Parathyroid adenoma (tissue), 2 donors: Measurements from ENCODE around the gene ACTN2.

ENCODE experiments used
- H2AFZ ChIP-seq: fragments of 300-600 bp; sonication (generic); one replicate; pipeline ENCODE4 v1.7.0; 2017; ENCODE audit warnings: antibody characterized with exemption, mild to moderate bottlenecking
- H3K27ac ChIP-seq: fragments of 300-600 bp; sonication (generic); one replicate; pipeline ENCODE4 v1.7.0; 2017
- H3K27me3 ChIP-seq: fragments of 300-600 bp; sonication (generic); one replicate; pipeline ENCODE4 v1.7.0; 2017; ENCODE audit warnings: low read length; ENCODE audit not compliant: control insufficient read depth, insufficient read depth
- H3K36me3 ChIP-seq: fragments of 300-600 bp; sonication (generic); one replicate; pipeline ENCODE4 v1.7.0; 2017; ENCODE audit warnings: low read length; ENCODE audit not compliant: control insufficient read depth, insufficient read depth
- H3K4me1 ChIP-seq: fragments of 300-600 bp; sonication (generic); one replicate; pipeline ENCODE4 v1.7.0; 2017; ENCODE audit warnings: control low read depth
- H3K4me2 ChIP-seq: fragments of 300-600 bp; sonication (generic); one replicate; pipeline ENCODE4 v1.7.0; 2017; ENCODE audit warnings: low read length
- H3K4me3 ChIP-seq: fragments of 300-600 bp; sonication (generic); one replicate; pipeline ENCODE4 v1.7.0; 2017; ENCODE audit warnings: low read depth, low read length
- H3K79me2 ChIP-seq: fragments of 300-600 bp; sonication (generic); one replicate; pipeline ENCODE4 v1.7.0; 2017; ENCODE audit warnings: control low read depth
- H3K9ac ChIP-seq: fragments of 300-600 bp; sonication (generic); one replicate; pipeline ENCODE4 v1.7.0; 2017; ENCODE audit warnings: mild to moderate bottlenecking
- H3K9me3 ChIP-seq: fragments of 300-600 bp; sonication (generic); one replicate; pipeline ENCODE4 v1.7.0; 2017; ENCODE audit warnings: low read length; ENCODE audit not compliant: control insufficient read depth
- TF ChIP-seq, protein P1 (sequence below): fragments of 300-600 bp; sonication (generic); IDR thresholded peaks from one replicate; pipeline ENCODE4 v1.7.0; 2017; ENCODE audit warnings: antibody characterized with exemption, mild to moderate bottlenecking
- donor health status: primary hyperparathyroidism.

The ACTN2 gene

DNA sequence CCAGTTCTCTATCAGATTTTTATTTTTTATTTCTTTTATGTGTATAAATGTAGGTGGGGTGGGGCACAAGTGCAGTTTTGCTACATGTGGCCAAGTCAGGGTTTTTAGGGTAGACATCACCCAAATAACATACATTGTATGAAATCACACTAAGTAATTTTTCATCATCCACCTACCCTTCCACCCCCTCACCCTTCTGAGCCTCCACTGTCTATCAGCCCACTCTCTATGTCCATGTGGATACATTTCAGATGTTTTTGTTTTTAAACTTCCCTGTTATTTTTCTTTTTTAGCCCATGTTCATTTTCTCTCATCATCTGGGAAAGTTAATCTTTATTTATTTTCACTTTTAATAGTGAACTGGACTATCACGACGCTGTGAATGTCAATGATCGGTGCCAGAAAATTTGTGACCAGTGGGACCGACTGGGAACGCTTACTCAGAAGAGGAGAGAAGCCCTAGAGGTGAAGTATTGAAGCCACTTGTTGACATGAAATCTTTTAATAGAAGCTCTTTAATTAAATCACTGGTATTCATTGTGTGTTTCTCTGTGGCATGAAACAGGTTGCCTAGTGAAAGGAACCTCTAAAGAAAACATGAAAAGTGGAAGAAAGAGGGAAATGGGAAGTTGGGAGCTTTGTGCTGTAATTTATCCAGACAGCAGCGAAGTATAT is 61.1 kb downstream of the ACTN2 start:
- no peak overlapping the region for H3K9ac ChIP-seq
- H3K4me2 ChIP-seq: no peak overlapping the region
- TF ChIP-seq, protein P1, sequence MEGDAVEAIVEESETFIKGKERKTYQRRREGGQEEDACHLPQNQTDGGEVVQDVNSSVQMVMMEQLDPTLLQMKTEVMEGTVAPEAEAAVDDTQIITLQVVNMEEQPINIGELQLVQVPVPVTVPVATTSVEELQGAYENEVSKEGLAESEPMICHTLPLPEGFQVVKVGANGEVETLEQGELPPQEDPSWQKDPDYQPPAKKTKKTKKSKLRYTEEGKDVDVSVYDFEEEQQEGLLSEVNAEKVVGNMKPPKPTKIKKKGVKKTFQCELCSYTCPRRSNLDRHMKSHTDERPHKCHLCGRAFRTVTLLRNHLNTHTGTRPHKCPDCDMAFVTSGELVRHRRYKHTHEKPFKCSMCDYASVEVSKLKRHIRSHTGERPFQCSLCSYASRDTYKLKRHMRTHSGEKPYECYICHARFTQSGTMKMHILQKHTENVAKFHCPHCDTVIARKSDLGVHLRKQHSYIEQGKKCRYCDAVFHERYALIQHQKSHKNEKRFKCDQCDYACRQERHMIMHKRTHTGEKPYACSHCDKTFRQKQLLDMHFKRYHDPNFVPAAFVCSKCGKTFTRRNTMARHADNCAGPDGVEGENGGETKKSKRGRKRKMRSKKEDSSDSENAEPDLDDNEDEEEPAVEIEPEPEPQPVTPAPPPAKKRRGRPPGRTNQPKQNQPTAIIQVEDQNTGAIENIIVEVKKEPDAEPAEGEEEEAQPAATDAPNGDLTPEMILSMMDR: no peak
- no peak overlapping the region for H3K27ac ChIP-seq
- H3K36me3 ChIP-seq: no peaks in the 10 kb centered on the region
- no peaks in the 10 kb centered on the region for H3K4me1 ChIP-seq
- H3K9me3 ChIP-seq: no peaks in the 10 kb centered on the region
- H2AFZ ChIP-seq: no peak overlapping the region
- H3K4me3 ChIP-seq: no peak overlapping the region
- no peaks in the 10 kb centered on the region for H3K79me2 ChIP-seq
- no peaks in the 10 kb centered on the region for H3K27me3 ChIP-seq

DNA sequence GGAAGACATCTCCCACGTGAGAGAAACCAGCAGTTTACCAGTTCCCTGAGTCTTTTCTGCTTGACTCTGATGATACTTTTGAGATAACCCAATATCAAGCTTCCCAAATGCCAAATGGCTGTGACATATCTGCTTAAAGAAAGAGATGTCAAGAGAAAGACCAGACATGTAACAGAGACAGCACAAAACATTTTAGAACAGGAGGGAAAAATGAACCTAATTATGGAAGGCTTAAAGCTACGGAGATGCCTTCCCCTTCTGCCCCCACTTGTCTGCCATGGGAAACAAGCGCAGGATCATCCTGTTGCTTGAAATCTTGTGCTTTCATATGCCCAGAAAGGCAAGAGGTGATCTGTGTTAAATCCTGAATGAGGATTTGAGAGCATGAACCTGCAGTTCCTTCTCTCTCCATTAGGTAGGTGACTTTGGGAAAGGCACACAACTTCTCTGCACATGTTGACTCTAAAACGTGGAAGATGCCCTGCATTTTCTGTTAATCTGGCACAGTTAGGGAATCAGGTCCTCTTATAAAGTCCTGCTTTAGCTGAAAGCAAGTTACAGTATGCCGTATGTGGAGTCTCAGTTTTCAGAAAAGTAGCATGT is 62.1 kb downstream of the ACTN2 start:
- H3K79me2 ChIP-seq: no peaks in the 10 kb centered on the region
- H3K36me3 ChIP-seq: no peaks in the 10 kb centered on the region
- H3K9me3 ChIP-seq: no peaks in the 10 kb centered on the region

DNA sequence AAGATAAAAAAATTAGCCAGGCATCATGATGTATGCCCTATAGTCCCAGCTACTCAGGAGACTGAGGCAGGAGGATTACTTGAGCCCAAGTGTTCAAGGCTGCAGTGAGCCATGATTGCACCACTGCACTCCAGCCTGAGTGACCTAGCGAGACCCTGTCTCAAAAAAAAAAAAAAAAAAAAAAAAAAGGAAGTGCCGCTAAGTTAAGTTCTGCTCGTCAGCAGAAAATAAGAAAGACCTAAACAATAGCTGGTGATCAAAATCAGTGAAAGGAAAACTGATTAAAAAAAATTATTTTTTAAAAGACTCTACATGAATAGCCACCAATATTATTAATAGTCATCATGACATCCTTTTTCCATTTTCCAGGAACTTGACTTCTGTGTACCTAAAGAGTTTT is 64.6 kb downstream of the ACTN2 start:
- no peak overlapping the region for H3K4me3 ChIP-seq
- no peak overlapping the region for H3K4me2 ChIP-seq
- no peak overlapping the region for H3K27ac ChIP-seq
- TF ChIP-seq, protein P1: no peak
- H2AFZ ChIP-seq: no peak overlapping the region
- H3K36me3 ChIP-seq: no peaks in the 10 kb centered on the region
- no peaks in the 10 kb centered on the region for H3K4me1 ChIP-seq
- no peak overlapping the region for H3K9ac ChIP-seq
- H3K9me3 ChIP-seq: no peaks in the 10 kb centered on the region
- H3K27me3 ChIP-seq: no peaks in the 10 kb centered on the region
- H3K79me2 ChIP-seq: no peaks in the 10 kb centered on the region

More for the DNA sequence above, 62.1 kb downstream of the ACTN2 start:
- no peak overlapping the region for H3K9ac ChIP-seq
- no peak overlapping the region for H3K4me2 ChIP-seq
- H2AFZ ChIP-seq: no peak overlapping the region
- H3K4me1 ChIP-seq: no peaks in the 10 kb centered on the region
- TF ChIP-seq, protein P1: no peak
- no peak overlapping the region for H3K4me3 ChIP-seq
- no peak overlapping the region for H3K27ac ChIP-seq
- no peaks in the 10 kb centered on the region for H3K27me3 ChIP-seq

DNA sequence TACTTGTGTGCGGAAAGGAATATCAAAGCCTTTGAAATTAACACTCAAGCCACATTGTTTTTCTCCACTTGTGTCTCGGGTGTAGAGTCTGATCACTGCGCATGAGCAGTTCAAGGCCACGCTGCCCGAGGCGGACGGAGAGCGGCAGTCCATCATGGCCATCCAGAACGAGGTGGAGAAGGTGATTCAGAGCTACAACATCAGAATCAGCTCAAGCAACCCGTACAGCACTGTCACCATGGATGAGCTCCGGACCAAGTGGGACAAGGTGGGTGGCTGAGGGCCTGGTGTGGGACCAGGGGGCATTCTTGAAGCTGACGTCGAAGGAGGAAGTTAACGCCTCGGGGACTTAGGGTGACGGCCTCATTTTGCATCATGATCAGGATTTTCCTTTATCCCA is 65.1 kb downstream of the ACTN2 start:
- TF ChIP-seq, protein P1: no peak
- Histone ChIP-seq H3K9ac (no peak overlapping the region), H2AFZ (no peak overlapping the region), H3K27me3 (no peaks in the 10 kb centered on the region), H3K36me3 (no peaks in the 10 kb centered on the region), H3K79me2 (no peaks in the 10 kb centered on the region), H3K4me2 (no peak overlapping the region), H3K4me1 (no peaks in the 10 kb centered on the region), H3K9me3 (no peaks in the 10 kb centered on the region), H3K27ac (no peak overlapping the region), H3K4me3 (no peak overlapping the region)

DNA sequence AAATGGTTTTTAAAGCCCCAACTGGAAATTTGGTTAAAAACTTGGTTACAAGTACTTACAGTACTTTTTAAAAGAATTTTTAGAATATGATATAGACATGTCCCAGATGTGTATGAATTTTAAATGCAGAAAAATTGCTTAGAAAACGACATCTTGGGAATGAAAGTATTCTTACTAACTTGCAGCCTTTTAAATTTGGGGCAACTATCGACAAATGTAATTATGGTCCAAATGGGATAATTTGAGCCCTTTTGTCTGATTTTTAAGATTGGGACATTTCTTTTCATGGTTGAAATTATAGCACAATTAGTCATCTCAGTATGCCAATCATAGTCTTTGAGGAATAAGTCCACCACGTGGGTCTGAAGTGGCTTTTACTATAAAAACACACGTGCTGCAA is 65.6 kb downstream of the ACTN2 start:
- H3K36me3 ChIP-seq: no peaks in the 10 kb centered on the region
- H3K27me3 ChIP-seq: no peaks in the 10 kb centered on the region
- no peak overlapping the region for H3K27ac ChIP-seq
- no peaks in the 10 kb centered on the region for H3K4me1 ChIP-seq
- H3K79me2 ChIP-seq: no peaks in the 10 kb centered on the region
- no peak overlapping the region for H3K4me2 ChIP-seq
- H3K9ac ChIP-seq: no peak overlapping the region
- H2AFZ ChIP-seq: no peak overlapping the region
- H3K4me3 ChIP-seq: no peak overlapping the region
- H3K9me3 ChIP-seq: no peaks in the 10 kb centered on the region
- TF ChIP-seq, protein P1: no peak
